HG03103 (cell line): ENCODE results near the gene CEP164.
"Not testable (repeated sequence)": the region's sequence is repeated elsewhere in the genome, so short reads cannot be mapped to it uniquely, and the experiment has no call there.

ENCODE experiments used
- ATAC-seq: cut with Tn5 transposase; IDR thresholded peaks from one replicate; pipeline ENCODE4 v1.9.1; 2021; ENCODE audit warnings: low read depth; ENCODE audit not compliant: unreplicated experiment

The CEP164 gene

GRCh38 chr11:117303646-117304315 lies 23.9 kb upstream of the CEP164 start:
- no peak for ATAC-seq

GRCh38 chr11:117305145-117305544 lies 22.5 kb upstream of the CEP164 start:
- ATAC-seq, result no peak

- ATAC-seq, result no peak
Observed at GRCh38 chr11:117309310-117309709, 18.3 kb upstream of the CEP164 start.

- ATAC-seq, result no peak
Observed at GRCh38 chr11:117313091-117313490, 14.6 kb upstream of the CEP164 start.

- no peak for ATAC-seq
Observed at GRCh38 chr11:117313828-117314768, 13.6 kb upstream of the CEP164 start.

- no peak for ATAC-seq
Observed at GRCh38 chr11:117314840-117315239, 12.8 kb upstream of the CEP164 start.

- no peak for ATAC-seq
Observed at GRCh38 chr11:117315285-117316196, 12.1 kb upstream of the CEP164 start.

- ATAC-seq, result no peak
Observed at GRCh38 chr11:117316197-117316961, 11.3 kb upstream of the CEP164 start, which contains the start of gene BACE1. Gene BACE1 (minus strand): TSS chr11:117316256. CDS start chr11:117315795, 461 bp downstream.

- ATAC-seq, result no peak
Observed at GRCh38 chr11:117318738-117319137, 8.9 kb upstream of the CEP164 start.

- ATAC-seq, result no peak
Observed at GRCh38 chr11:117319214-117319840, 8.3 kb upstream of the CEP164 start.

- not testable (repeated sequence) for ATAC-seq
Observed at GRCh38 chr11:117327255-117327566, 443 bp upstream of the CEP164 start.

GRCh38 chr11:117328375-117329010 lies 839 bp downstream of the CEP164 start:
- no peak for ATAC-seq

- ATAC-seq, result no peak
Observed at GRCh38 chr11:117332843-117333242, 5.2 kb downstream of the CEP164 start.

GRCh38 chr11:117333917-117334316 lies 6.3 kb downstream of the CEP164 start:
- ATAC-seq, result no peak

- no peak for ATAC-seq
Observed at GRCh38 chr11:117334896-117335295, 7.2 kb downstream of the CEP164 start.

- ATAC-seq, result no peak
Observed at GRCh38 chr11:117335399-117335798, 7.7 kb downstream of the CEP164 start.

- no peak for ATAC-seq
Observed at GRCh38 chr11:117337076-117337475, 9.4 kb downstream of the CEP164 start.

GRCh38 chr11:117345039-117345438 lies 17.4 kb downstream of the CEP164 start:
- no peak for ATAC-seq

GRCh38 chr11:117354550-117354949 lies 26.9 kb downstream of the CEP164 start:
- ATAC-seq, result no peak
